ENCODE measurements around the gene SHPK. TPM values are rescaled to one million over a fixed set of nuclear protein-coding genes. Genes with fewer than 3 reads are reported as not detected.
A peak's percentile ranks its signal among the peaks of the same experiment; 100 is the strongest.

Gene SHPK
- total RNA-seq, result 7.5 TPM
- 1 to 10 TPM; 6.1 to 8.5 (median 6.8) TPM for polyA plus RNA-seq

DNA sequence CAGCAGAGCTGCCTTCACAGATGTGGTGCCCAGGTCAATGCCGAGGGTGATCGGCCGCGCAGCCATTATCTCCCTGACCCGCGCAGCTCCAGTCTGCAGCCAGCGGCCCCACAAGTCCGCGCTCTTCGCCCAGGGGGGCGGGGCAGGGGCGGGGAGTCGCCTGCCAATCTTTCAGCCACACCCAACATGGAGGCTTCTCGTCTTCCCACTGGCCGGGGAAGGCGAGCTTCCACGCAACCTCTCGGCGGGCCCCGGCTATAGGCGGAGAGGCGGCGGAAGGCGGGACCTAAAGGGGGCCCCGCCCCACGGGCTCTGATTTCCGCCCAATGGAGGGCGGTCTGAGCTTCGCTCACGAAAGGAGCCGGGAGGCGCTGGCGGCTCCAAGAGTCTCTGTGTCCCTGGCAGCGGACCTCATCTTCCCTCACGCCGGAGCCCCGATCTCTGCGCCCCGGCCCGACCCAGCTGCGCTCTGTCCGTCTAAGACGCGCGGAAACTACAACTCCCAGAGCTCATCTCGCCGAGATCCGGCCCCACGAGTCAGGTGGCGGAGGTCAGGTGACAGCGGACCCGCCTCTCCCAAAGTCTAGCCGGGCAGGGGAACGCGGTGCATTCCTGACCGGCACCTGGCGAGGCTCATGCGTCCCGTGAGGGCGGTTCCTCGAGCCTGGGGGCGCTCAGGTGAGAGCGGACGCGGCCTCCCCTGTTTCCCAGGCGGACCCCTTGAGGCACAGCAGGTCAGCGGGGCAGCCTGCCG lies at the start of gene SHPK, which contains the start of gene CTNS:
SHPK (minus strand) TSS at position 97 of the 754 bp plus-strand sequence; CDS start at position 66, 31 bp downstream.
CTNS (plus strand) TSS at position 607 of the 754 bp plus-strand sequence. CDS start 3,447 bp downstream, outside the sequence.
- H3K27me3 Mint-ChIP-seq, result no peaks in the 10 kb centered on the region
- peaks cover 7 to 46% (median 24%) of the 10 kb centered on the region in 4 donors for H3K4me1 Mint-ChIP-seq
- H3K27me3 ChIP-seq (ENCODE audit: control insufficient read depth, insufficient read depth, low read length), result no peaks in the 10 kb centered on the region
- peaks cover 4% of the 10 kb centered on the region for H3K36me3 ChIP-seq (ENCODE audit: control insufficient read depth, insufficient read depth, low read length)
- H3K4me3 Mint-ChIP-seq, result peak within 1 kb of the TSS; percentile 94 to 100 (median 97)
- peak within 1 kb of the TSS; percentile 97 for H3K27ac ChIP-seq (ENCODE audit: insufficient read depth, low read length, poor library complexity, severe bottlenecking)
- DNase-seq (peak; percentile 93 to 96 (median 95)), ATAC-seq (ENCODE audit: low read depth in 2 of 2) (peak; percentile 98)
- H3K4me1 ChIP-seq (ENCODE audit: control insufficient read depth, insufficient read depth, low read length, poor library complexity, severe bottlenecking), result peaks cover 16% of the 10 kb centered on the region
- H3K9me3 Mint-ChIP-seq, result no peaks in the 10 kb centered on the region
- H3K36me3 Mint-ChIP-seq, result peaks cover 12% of the 10 kb centered on the region
- H3K4me3 ChIP-seq (ENCODE audit: low read depth, low read length), result peak within 1 kb of the TSS; percentile 66
- H3K27ac Mint-ChIP-seq, result peak within 1 kb of the TSS; percentile 96 to 99 (median 98)
- no peaks in the 10 kb centered on the region for H3K9me3 ChIP-seq (ENCODE audit: control insufficient read depth in 2 of 2, low read length in 2 of 2)

DNA sequence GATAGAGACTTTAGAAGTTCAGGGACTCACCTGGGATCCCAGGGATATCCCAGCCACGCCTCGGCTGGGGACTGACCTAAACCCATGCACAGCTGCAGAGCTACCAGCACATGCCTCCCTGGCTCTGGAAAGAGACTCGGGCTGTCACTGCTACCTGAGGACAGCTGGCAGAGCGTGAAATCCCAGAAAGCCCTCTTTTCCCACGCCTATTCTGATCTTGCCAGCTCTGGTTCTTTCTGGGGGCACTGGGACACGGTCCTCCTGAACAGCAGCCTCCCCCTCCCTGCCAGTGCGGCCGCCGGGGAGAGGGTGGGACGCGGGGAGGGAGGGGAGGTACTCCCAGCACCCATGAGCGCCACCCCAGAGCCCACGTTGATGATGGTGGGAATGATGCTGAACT lies 49.1 kb upstream of the SHPK start:
- peaks cover 5% of the 10 kb centered on the region for H3K36me3 ChIP-seq (ENCODE audit: control insufficient read depth, insufficient read depth, low read length)
- H3K4me3 ChIP-seq (ENCODE audit: low read depth, low read length), result no peak overlapping the region
- peaks cover 0 to 18% (median 0%) of the 10 kb centered on the region in 4 donors for H3K4me1 Mint-ChIP-seq
- no peaks in the 10 kb centered on the region for H3K9me3 Mint-ChIP-seq
- H3K9me3 ChIP-seq (ENCODE audit: control insufficient read depth in 2 of 2, low read length in 2 of 2), result no peaks in the 10 kb centered on the region
- peaks cover 5% of the 10 kb centered on the region for H3K36me3 Mint-ChIP-seq
- H3K4me3 Mint-ChIP-seq, result no peak overlapping the region
- H3K27me3 ChIP-seq (ENCODE audit: control insufficient read depth, insufficient read depth, low read length), result no peaks in the 10 kb centered on the region
- no peak for DNase-seq
- H3K27me3 Mint-ChIP-seq, result no peaks in the 10 kb centered on the region
- no peak for ATAC-seq (ENCODE audit: low read depth in 2 of 2)
- H3K27ac Mint-ChIP-seq, result no peak overlapping the region
- no peak overlapping the region for H3K27ac ChIP-seq (ENCODE audit: insufficient read depth, low read length, poor library complexity, severe bottlenecking)
- H3K4me1 ChIP-seq (ENCODE audit: control insufficient read depth, insufficient read depth, low read length, poor library complexity, severe bottlenecking), result no peaks in the 10 kb centered on the region

- H3K27ac ChIP-seq (ENCODE audit: insufficient read depth, low read length, poor library complexity, severe bottlenecking), result no peak overlapping the region
Observed at GRCh38 chr17:3683054-3683511, 47.0 kb upstream of the SHPK start.

DNA sequence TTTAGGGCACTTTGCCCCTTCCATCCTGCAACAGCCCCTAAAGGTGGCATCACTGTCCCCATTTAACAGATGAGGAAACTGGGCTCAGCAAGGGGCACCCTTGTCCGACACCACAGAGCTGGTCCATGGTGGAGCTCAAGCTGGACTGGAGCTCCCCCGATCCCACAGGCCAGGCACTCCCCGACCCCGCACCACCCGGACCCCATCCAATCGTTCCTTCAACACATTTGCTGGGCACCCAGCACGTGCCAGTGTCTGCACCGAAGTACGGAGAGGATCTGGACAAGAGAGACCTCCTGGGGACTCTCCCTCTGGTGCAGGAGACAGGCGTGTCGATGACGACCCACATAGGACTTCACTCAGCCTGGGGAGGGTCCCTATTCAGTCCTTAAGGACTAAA lies 46.0 kb upstream of the SHPK start:
- no peaks in the 10 kb centered on the region for H3K27me3 Mint-ChIP-seq
- H3K36me3 ChIP-seq (ENCODE audit: control insufficient read depth, insufficient read depth, low read length), result peaks cover 4% of the 10 kb centered on the region
- no peak for ATAC-seq (ENCODE audit: low read depth in 2 of 2)

More at GRCh38 chr17:3683054-3683511, 47.0 kb upstream of the SHPK start:
- H3K36me3 Mint-ChIP-seq, result no peaks in the 10 kb centered on the region
- peaks cover 4% of the 10 kb centered on the region for H3K36me3 ChIP-seq (ENCODE audit: control insufficient read depth, insufficient read depth, low read length)
- peaks cover 0 to 22% (median 0%) of the 10 kb centered on the region in 4 donors for H3K4me1 Mint-ChIP-seq
- ATAC-seq (ENCODE audit: low read depth in 2 of 2), result peak; percentile 85 to 86
- H3K27me3 Mint-ChIP-seq, result no peaks in the 10 kb centered on the region
- no peaks in the 10 kb centered on the region for H3K9me3 Mint-ChIP-seq
- H3K4me3 ChIP-seq (ENCODE audit: low read depth, low read length), result no peak overlapping the region
- no peaks in the 10 kb centered on the region for H3K9me3 ChIP-seq (ENCODE audit: control insufficient read depth in 2 of 2, low read length in 2 of 2)
- no peaks in the 10 kb centered on the region for H3K27me3 ChIP-seq (ENCODE audit: control insufficient read depth, insufficient read depth, low read length)
- no peak overlapping the region for H3K4me3 Mint-ChIP-seq
- peak; percentile 37 to 65 (median 57) for DNase-seq
- no peaks in the 10 kb centered on the region for H3K4me1 ChIP-seq (ENCODE audit: control insufficient read depth, insufficient read depth, low read length, poor library complexity, severe bottlenecking)
- no peak overlapping the region for H3K27ac Mint-ChIP-seq

DNA sequence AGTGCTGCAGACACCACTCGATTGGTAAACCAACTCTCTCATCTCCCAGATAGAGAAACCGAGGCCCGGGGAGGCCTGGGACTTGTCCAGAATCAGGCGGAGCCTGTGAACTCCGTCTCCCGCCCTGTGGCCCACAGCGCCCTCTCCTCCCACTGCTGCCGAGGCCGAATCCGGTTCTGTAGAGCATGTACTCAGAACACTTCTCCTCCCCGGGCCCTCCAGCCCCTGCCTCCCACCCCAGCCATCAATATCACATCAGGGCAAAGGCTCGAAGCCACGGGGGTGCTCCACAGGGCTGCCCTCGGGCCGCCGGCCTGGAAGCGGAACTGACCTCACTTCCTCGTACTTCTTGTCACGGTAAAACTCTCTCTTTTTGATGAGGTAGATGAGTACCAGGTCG lies 45.5 kb upstream of the SHPK start:
- Mint-ChIP-seq H3K27ac (peak overlapping the region in 1 of 3 donors; percentile 49), H3K9me3 (no peaks in the 10 kb centered on the region), H3K4me3 (no peak overlapping the region), H3K4me1 (peaks cover 0 to 22% (median 0%) of the 10 kb centered on the region in 4 donors), H3K27me3 (no peaks in the 10 kb centered on the region), H3K36me3 (no peaks in the 10 kb centered on the region)
- Histone ChIP-seq H3K36me3 (ENCODE audit: control insufficient read depth, insufficient read depth, low read length) (peaks cover 4% of the 10 kb centered on the region), H3K27ac (ENCODE audit: insufficient read depth, low read length, poor library complexity, severe bottlenecking) (no peak overlapping the region), H3K27me3 (ENCODE audit: control insufficient read depth, insufficient read depth, low read length) (no peaks in the 10 kb centered on the region), H3K4me3 (ENCODE audit: low read depth, low read length) (no peak overlapping the region), H3K4me1 (ENCODE audit: control insufficient read depth, insufficient read depth, low read length, poor library complexity, severe bottlenecking) (no peaks in the 10 kb centered on the region), H3K9me3 (ENCODE audit: control insufficient read depth in 2 of 2, low read length in 2 of 2) (no peaks in the 10 kb centered on the region)
- no peak for DNase-seq
- no peak for ATAC-seq (ENCODE audit: low read depth in 2 of 2)

More for the DNA sequence above, 46.0 kb upstream of the SHPK start:
- Mint-ChIP-seq H3K4me1 (peaks cover 0 to 22% (median 0%) of the 10 kb centered on the region in 4 donors), H3K27ac (peak overlapping the region in 1 of 3 donors; percentile 62), H3K36me3 (no peaks in the 10 kb centered on the region), H3K9me3 (no peaks in the 10 kb centered on the region), H3K4me3 (no peak overlapping the region)
- no peaks in the 10 kb centered on the region for H3K27me3 ChIP-seq (ENCODE audit: control insufficient read depth, insufficient read depth, low read length)
- H3K4me3 ChIP-seq (ENCODE audit: low read depth, low read length), result no peak overlapping the region
- no peaks in the 10 kb centered on the region for H3K9me3 ChIP-seq (ENCODE audit: control insufficient read depth in 2 of 2, low read length in 2 of 2)
- no peaks in the 10 kb centered on the region for H3K4me1 ChIP-seq (ENCODE audit: control insufficient read depth, insufficient read depth, low read length, poor library complexity, severe bottlenecking)
- no peak overlapping the region for H3K27ac ChIP-seq (ENCODE audit: insufficient read depth, low read length, poor library complexity, severe bottlenecking)
- DNase-seq, result no peak

GRCh38 chr17:3681057-3681456 lies 45.0 kb upstream of the SHPK start:
- DNase-seq, result no peak
- Mint-ChIP-seq H3K4me3 (no peak overlapping the region), H3K36me3 (no peaks in the 10 kb centered on the region), H3K27ac (no peak overlapping the region), H3K27me3 (no peaks in the 10 kb centered on the region), H3K4me1 (peaks cover 0 to 22% (median 0%) of the 10 kb centered on the region in 4 donors), H3K9me3 (no peaks in the 10 kb centered on the region)
- no peak for ATAC-seq (ENCODE audit: low read depth in 2 of 2)
- Histone ChIP-seq H3K36me3 (ENCODE audit: control insufficient read depth, insufficient read depth, low read length) (peaks cover 4% of the 10 kb centered on the region), H3K9me3 (ENCODE audit: control insufficient read depth in 2 of 2, low read length in 2 of 2) (no peaks in the 10 kb centered on the region), H3K27me3 (ENCODE audit: control insufficient read depth, insufficient read depth, low read length) (no peaks in the 10 kb centered on the region), H3K27ac (ENCODE audit: insufficient read depth, low read length, poor library complexity, severe bottlenecking) (no peak overlapping the region), H3K4me3 (ENCODE audit: low read depth, low read length) (no peak overlapping the region), H3K4me1 (ENCODE audit: control insufficient read depth, insufficient read depth, low read length, poor library complexity, severe bottlenecking) (no peaks in the 10 kb centered on the region)

DNA sequence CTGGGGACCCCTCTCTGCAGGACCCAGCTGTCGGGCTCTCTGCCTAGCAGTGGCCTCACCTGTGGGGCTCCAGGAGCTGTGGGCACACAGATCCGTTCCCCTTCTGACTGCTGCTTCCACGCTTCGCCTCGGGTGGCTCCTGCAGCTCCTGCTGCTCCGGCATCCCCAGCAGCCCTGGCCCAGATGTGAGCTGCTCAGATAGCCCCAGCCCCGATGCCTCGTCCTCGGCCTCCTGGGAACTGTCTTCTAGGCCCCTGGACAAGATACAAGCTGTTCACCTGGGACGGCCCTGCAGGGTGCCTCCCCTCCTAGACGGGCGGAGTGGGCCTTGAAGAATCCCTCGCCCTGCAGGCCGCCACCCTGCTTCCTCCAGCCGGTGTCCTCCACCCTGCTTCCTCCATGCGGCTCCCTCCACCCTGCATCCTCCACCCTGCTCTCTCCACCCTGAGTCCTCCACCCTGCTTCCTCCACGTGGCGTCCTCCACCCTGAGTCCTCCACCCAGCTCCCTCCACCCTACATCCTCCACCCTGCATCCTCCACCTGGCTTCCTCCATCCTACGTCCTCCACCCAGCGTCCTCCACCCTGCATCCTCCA lies 43.6 kb upstream of the SHPK start:
- Mint-ChIP-seq H3K36me3 (no peaks in the 10 kb centered on the region), H3K9me3 (no peaks in the 10 kb centered on the region), H3K27me3 (no peaks in the 10 kb centered on the region), H3K4me3 (no peak overlapping the region), H3K4me1 (peaks cover 0 to 22% (median 1%) of the 10 kb centered on the region in 4 donors), H3K27ac (peak overlapping the region in 1 of 3 donors; percentile 51)
- no peaks in the 10 kb centered on the region for H3K9me3 ChIP-seq (ENCODE audit: control insufficient read depth in 2 of 2, low read length in 2 of 2)
- DNase-seq (peak in 1 of 3 donors; percentile 39), ATAC-seq (ENCODE audit: low read depth in 2 of 2) (no peak)
- H3K36me3 ChIP-seq (ENCODE audit: control insufficient read depth, insufficient read depth, low read length), result peaks cover 4% of the 10 kb centered on the region
- no peaks in the 10 kb centered on the region for H3K4me1 ChIP-seq (ENCODE audit: control insufficient read depth, insufficient read depth, low read length, poor library complexity, severe bottlenecking)
- no peak overlapping the region for H3K27ac ChIP-seq (ENCODE audit: insufficient read depth, low read length, poor library complexity, severe bottlenecking)
- H3K27me3 ChIP-seq (ENCODE audit: control insufficient read depth, insufficient read depth, low read length), result no peaks in the 10 kb centered on the region
- no peak overlapping the region for H3K4me3 ChIP-seq (ENCODE audit: low read depth, low read length)

Measured in CD4-positive, CD25-positive, alpha-beta regulatory T cell (primary cell).